HG02571 (cell line): ENCODE measurements around the gene PHC2.

ENCODE experiments used
- ATAC-seq: cut with Tn5 transposase; IDR thresholded peaks from one replicate; pipeline ENCODE4 v1.9.1; 2021; ENCODE audit warnings: mild to moderate bottlenecking, moderate library complexity; ENCODE audit not compliant: unreplicated experiment

PHC2 gene

DNA sequence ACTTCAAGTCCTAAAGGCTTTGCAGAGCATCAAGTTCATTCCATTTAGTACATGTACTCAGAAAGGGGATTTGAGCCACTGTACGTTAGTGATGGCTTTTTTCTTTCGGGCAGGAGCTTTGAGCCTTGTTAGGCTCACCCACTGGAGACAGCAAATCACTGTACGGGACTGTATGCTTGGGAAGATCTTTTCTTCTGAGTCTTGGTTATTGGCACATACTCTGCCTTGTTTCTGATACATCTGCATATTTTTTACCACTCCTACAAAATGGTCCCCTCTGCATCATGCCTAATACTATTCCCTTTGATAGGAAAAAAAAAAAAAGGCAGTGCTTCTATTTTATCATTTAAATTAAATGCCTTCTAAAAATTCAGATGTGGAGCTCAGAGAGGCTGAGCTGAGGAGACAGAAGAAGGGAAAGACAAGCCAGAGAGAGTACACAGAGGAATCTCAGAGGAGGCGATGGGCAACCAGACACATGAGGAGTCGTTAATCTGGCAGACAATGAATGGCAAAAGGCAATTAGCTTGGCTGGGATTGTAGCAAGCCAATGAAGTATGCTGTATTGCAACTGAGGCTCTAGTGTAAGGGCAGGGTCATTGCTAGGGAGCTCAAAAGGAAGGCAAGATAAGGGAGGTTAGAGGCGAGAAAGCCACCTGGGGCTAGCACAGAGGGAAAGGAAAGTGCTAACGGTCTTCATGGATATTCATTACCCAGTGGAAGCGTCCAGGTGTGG lies 39.4 kb downstream of the PHC2 start:
- no peak for ATAC-seq

DNA sequence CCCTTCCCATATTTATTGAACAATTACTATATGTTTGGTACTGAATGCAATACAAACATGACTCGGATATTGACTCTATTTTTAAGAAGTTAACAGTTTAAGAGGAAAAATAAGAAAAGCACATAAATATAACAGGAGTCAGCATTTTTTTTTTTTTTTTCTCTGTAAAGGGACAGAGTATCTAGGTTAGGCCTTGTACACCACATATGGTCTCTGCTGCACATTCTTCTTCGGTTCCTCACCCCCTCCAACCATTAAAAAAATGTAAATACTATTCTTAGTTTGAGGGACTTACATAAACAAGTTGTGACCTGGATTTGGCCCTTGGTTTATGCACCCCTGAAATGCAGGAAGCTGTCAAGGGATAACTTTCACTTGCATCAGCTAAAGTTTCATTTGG lies 40.4 kb downstream of the PHC2 start:
- ATAC-seq: no peak

DNA sequence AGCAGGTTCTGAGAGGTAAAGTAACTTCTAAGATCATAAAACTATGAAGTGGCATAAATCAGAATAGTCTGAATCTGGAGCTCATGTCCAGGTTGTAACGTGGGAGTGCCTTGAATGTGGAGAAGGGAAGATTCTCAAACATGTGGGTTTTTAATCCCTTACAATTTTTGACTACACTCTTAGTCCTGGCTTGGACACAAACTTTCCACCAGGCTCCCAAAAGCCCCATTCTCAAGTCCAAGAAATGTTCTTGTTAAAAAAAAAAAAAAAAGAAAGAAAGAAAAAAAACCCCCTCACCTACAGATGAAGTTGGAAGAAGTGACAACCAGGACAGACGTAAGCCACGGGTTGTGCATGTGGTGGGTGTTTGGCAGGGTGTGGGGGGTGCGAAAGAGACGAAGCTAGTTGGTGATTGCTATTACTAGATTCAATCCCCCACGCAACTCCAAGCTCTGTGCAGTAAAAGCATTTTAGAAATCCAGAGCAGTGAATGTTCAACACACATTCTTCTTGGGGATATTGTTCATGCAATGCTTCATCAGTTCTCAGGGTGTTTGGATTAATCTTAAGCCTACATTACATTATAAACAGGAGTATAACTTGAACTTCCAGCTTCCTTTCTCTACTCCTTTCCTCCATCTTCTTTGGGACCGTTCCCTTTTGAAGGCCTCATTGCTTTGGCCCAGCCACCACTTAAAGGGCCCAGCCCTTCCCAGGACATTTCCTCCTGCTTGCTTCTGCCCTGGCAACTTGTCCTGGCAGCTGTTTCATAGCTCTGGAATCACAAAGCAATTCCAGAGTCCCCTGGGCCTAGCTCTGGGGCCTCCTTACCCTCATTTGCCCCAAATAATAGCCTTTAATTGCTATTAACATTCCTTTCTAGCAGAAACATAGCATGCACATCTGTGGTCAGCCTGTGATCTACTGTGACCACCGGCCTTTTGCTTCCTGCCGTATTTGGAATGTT lies 41.8 kb downstream of the PHC2 start:
- ATAC-seq: no peak

DNA sequence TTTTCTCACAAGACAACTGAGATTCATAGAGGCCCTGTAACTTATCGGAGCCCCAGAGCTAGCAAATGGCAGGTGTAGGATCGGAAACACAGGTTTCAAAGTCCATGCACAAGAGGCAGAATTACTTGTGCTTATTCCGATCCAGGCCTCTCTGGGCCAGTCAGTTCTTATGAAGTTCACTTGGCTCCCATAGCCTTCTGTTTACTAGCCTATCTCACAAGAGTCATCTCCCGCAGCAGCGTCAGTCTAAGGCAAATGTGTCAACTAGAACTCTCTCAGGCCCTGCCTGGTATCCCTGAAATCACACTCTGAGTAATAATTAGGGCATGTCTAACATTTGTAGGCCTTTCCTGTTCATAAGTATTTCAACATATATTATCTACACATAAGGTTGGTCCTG lies 43.3 kb downstream of the PHC2 start:
- no peak for ATAC-seq

DNA sequence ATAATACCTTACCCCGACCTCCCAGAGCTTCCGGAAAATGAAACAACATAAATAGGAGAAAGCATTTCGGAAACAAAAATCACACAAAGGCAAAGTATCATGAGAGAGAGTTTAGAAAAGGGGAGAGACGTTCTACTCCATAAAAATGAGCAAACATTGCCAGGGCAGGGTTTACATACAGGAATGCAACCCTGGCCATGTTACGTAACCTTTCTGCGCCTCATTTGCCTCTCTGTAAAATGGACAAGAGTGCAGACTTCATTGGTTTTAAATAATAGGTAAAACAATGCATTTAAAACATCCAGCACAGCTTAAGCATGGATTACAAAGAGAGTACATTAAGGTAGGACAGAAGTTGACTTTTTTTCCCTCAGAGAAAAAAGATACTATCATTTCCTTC lies 45.6 kb downstream of the PHC2 start:
- ATAC-seq: no peak

DNA sequence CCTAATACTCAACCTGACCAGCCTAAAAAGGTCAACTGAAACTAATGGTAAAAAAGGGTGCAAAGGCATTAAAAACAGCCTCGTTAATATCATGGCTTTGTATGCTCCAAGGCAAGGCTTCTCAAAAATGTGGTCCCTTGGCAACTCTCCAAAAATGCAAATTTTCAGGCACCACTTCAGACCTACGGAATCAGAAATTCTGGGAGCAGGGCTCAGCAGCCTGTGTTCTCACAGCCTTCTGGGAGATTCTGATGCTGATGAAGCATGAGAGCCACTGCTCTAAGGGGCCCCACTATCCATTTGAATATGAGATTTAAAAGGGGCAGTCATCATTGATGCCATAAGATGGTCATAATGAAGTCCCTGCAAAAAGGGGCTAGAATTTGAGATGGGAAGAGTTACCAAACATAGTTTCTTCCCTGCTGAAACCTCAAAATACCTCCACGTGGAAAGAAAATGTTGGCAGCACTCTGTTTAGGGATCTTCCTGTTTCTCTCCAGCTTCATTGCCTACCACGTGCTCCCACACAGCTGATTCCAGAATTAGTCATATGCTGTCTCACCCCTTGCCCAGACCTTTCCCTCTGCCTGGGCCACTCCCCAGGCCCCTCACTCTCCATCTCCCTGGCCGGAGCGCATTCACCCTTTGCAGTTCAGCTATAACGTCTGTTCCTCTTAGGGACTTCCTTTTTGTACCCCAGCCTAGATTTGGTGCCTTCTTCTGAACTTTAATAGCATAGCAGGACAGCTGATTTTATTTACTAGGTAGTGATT lies 46.7 kb downstream of the PHC2 start:
- no peak for ATAC-seq

DNA sequence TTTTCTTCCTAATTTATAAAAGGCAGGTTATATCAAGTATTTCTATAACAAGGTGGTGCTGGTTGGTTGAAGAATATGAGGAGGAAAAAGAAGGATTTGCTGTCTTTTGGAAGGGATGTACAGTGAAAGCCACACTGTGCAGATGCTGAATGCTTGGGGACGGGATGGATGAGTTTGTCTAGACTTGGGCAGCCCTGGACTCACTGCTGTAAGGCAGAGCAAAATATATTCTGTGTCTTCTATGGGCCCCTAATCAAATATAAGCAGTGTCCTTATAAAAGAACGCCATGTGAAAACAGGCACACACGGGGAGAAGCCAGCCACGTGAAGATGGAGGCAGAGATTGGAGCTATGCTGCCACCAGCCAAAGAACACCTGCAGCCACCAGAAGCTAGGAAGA lies 47.4 kb downstream of the PHC2 start:
- no peak for ATAC-seq

DNA sequence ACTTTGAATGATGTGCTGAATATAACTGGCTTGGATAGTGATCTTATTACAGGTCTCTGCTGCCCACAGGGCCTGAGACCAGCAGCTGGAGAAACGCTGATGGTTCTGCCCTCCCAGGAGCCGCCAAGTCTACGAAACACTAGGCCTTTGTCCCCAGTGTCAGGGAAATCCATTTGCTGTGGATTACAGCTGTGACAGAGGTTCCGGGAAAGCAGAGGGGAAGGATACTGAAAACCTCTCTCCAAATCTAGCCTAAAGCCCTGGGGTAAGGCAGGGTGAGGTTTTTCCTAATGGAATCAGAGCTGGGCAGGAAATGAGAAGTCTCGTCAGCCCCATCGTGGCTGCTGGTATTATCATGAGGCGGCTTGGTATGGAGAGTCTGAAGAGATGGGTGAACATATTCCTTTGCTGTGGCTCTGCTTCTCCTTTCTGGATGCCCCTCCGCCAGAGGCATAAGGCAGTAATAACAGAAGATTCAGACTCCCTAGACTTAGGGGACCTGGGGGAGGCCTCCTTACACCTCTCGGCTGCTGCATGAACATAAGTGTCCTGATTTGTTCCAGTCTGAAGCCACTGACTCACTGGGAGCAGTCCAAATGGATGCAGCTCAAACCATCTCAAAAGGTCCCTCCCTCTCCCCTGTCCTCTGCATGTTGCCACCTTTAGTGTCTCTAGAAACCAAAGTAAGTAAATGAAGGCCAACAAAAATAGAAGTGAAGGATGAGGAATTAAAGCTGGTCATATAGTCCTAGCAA lies 48.1 kb downstream of the PHC2 start:
- no peak for ATAC-seq

DNA sequence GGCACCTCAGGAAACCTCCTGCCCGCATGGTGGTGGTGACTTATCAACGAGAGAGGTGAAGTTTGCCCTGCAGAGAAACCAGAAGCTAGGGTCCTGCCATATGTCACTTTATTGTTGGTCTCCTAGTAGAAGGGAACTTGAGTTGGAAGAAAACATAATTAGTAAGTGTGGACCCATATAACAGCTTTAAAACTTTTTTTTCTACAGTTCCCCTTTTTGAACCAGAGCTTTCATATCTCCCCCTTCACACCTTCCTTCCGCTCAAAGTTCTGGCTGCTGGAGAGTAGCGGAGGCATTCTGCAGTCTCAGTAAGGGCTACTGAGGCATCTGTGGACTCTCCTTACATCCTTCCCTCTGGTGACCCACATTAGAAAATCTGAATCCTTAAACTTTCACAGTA lies 48.9 kb downstream of the PHC2 start:
- no peak for ATAC-seq

DNA sequence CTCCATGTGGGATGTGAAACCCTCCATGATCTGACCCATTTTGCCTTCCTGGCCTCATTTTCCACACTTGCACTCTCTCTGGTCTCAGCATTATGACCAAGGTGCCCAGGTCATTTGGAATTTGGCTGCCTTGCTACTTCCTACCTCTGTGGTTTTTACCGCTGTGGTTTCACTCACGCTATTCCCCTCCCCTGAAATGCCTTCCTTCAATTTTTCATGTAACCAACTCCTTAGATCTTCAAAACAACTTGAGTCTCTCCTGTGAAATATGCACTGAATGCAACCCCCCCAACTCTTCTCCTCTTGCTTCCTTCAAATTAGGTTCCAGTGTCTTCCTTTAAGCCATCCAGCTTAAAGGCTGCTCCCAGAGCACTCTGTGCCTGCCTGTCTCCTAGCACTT lies 50.1 kb downstream of the PHC2 start:
- no peak for ATAC-seq

DNA sequence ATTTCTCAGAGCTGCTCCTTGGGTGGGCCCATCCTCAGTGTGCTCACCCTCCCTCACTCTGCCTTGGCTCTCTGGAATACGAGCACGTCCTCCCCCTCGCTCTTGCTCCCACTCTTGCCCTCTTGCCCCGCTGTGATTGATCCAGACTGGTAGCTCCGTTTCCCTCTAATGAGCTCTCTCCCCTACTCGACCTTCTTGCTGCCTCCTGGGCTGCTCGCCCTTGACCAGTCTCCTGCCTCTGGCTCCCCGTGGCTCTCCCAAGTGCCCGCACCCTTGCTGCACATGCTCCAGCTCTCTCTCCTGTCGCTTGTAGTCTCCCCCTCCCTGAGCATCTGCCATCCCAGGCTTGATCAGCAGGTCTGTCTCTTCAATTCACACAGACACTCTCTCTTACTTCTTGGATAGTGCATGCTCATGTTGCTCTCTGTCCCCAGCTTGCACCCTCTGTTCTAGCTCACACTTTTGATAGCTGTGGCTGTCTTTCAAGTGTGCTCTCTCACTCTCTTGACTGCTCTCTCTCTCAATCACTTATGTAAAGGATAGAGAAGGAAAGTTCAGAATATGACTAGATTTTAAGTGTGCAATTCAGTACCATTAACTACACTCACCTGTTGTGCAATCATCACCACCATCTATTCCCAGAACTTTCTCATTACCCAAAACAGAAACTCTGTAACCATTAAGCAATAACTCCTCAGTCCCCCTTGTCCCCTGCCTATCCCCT lies 51.1 kb downstream of the PHC2 start:
- no peak for ATAC-seq

DNA sequence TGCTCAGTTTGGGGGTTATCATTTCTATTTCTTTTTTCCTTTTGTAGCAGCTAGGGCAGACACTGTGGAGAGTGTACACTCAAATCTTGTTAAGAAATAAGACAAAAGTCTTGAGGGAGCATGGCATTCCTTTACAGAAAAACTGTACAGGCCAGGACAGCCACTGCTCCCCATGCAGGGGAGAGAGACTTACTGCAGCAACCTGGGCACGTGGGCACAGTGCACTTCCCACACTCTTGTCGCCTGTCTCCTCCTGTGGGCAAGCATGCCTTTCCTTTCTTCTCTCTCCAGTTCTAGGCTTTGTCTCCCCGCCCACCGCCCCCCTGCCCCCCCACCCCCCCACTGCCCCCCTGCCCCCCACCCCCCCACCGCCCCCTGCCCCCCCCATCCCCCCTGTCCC lies 51.9 kb downstream of the PHC2 start:
- ATAC-seq: no peak

DNA sequence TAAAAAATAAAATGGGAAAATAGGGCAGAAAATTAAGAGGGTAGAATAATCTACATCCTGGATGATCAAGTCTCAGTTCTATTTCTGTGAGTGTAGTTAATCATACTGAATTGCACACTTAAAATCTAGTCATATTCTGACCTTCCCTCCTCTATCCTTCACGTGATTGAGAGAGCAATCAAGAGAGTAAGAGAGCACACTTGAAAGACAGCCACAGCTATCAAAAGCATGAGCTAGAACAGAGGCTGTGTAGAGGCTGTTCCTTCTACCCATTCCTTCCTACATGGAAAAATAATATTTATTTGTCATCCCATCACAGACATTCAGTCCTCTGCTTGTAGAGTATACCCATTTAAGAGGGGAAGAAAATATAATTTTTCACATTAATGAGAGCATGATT lies 52.4 kb downstream of the PHC2 start:
- ATAC-seq: no peak

DNA sequence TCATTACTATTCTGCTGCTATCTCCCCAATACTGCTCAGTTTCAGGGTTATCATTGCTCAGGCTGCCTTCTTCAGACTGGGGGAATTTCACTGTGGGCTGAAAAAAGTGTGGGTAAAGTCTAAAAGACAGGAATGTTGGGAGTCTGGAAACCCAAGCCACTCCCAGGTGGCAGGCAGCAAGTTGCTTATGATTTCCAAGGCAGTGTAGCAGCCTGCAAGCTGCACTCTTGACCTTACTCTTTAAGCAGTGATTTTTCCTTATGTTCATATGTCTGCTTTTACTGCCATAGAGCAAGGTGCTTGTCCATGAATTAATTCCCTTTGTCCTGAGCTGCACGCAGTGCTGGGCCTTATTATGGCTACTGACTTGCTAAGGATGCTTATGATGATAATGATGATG lies 53.1 kb downstream of the PHC2 start:
- ATAC-seq: no peak

DNA sequence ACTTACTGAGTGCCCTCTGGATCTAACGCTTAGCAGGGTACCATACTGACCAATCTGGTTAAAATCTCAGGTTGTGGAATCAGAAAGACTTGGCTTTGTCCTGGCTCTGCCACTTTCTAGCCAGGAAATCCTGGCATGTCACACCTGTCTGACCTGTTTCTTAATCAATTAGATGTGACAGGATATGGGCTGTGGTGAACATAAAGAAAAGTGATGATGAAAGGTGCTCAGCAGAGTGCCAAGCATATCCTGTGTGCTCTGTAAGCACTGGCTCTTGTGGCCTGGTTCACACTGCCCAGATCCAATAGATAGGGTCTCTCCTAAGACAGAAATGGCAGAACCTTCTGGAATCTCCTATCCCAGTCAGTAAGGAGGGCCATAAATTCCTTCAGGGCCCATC lies 53.9 kb downstream of the PHC2 start:
- no peak for ATAC-seq

DNA sequence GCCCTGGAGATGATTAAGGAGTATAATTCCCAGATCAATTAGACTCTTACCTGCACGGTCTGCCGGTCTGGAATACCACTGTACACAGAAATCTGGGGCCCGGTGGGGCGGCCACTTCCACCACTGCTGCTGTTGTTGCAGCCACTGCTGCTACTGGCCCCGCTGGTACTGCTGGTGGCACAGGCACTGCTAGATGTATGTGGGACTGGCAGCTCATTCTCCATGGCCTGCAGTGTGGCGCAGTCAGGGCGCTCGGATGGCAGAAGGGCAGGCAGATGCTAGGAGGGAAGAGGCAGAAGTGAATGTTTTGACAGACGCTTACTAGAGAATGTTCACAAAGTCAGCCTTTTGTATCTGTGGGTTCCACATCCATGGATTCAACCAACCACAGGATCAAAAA lies 55.6 kb downstream of the PHC2 start:
- ATAC-seq: no peak

DNA sequence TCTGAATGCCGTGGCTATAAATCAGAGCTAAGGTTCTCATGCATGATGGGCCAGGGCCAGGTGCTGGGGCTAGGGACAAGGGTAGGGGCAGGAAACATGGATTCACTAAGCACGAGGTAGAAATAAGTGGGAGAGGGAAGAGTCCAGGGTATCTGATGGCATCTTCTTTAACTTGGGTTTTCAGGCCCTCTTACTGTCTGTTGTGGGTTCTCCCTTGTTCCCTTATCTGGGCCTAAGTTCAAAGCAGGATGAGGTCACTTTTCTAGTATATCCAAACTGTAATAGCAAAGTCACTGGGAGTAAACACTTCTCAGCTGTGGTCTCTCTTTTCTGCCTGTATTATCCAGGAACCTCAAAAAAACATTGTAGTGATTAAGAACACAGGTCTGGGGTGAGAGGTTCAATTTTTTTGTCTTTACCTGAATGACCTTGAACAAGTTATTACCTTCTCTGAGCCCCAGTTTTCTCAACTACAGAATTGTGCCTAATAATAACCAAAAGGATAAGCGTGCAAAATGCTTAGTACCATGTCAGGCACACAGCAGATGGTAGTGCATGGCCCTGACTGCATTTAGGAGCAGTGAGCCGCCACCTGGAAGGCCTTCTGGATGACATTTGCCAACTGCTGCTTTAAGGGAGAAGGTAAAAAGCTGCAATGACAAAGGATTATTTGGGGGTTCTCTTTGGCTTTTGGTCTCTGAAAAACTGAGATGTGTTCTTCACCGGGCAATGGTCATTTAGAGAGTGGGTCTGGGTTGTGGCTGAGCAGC lies 56.4 kb downstream of the PHC2 start:
- ATAC-seq: no peak

DNA sequence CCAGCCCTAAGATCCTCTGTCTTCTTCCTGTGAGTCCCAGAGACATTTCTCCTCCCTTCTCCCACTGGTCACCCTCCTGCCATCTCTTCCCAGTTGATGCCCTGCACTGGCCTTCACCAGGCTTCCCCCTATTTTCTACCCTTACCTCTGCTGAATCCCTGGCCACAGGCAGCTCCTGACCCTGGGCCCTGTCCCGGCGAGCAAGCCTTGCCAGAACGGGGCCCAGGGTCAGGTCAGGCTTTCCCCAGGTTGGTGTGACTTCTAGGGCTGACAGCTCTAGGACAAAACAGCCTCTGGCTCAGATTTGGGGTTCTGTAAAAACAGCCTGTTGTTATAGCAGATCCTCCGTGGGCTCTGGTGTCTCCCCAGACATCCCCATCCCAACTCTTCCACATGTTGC lies 57.3 kb downstream of the PHC2 start:
- ATAC-seq: no peak

DNA sequence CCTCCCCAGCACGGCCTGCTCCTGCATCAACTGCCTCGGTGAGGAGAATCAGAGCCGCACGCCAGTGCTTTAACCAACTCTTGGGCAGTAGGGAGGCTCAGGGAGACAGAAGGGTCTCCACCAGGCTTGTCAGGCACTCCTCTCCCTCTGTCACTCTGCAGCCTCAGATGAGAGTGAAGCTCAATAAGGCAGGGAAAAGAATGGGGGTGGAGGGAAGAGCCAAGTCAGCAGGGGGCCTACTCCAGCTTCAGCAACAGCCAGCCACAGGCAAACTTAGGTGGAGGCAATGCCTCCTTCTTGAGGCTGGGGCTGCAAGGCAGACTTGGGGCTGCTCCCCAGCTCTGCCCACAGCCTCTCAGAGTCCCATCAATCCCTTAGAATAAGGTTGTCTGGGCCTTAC lies 58.2 kb downstream of the PHC2 start:
- ATAC-seq: no peak
